Activated CD8-positive, alpha-beta memory T cell treated with anti-CD3 and anti-CD28 coated beads, Interleukin-2, amount 50 U/mL, for 1 hour (primary cell): ENCODE data around the gene DDX10.

Experiments used
- DNase-seq: peaks from one replicate; pipeline ENCODE4 v3.0.0-alpha.2; 2020; ENCODE audit errors: extremely low read depth

DDX10 gene

DNA sequence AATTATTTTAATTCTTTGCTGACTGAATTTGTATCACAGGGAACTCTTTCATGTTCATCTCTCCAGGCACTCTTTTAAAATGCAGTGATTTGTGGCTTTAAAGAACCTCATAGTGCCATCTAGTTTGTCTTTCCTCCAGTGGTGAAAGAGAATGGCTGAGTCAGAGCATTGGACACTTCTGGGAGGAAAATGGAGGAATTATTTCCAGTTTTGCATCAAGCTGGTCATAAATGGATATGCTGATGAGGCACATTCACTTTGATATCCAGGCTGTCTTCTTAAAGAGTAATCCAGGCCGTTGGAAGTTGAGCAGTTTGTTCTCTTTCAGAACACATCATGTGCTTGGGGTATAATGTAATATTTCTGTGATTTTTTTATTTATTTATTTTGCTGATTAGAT, 273.7 kb downstream of the DDX10 start:
- no peak for DNase-seq

GRCh38 chr11:108939135-108939534, 274.3 kb downstream of the DDX10 start:
- DNase-seq: no peak

DNA sequence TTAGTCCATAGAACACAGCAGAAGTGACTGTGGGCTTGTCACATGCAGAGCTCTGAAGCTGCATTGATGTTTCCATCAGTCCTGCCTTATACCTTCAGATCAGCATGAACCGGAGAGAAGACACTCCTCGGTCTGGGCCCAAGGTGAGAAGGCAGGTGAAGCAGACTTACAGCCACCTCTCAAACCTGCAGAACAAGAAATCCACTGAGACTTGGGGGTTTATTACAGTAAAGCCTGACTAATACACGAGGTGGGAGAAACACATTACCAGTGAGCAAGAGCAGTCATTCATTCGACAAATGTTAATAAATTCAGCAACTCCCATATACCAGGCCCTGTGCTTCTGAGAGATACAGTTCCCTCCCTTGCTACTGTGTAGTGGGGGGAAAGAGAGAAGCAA, 279.0 kb downstream of the DDX10 start:
- DNase-seq: no peak

DNA sequence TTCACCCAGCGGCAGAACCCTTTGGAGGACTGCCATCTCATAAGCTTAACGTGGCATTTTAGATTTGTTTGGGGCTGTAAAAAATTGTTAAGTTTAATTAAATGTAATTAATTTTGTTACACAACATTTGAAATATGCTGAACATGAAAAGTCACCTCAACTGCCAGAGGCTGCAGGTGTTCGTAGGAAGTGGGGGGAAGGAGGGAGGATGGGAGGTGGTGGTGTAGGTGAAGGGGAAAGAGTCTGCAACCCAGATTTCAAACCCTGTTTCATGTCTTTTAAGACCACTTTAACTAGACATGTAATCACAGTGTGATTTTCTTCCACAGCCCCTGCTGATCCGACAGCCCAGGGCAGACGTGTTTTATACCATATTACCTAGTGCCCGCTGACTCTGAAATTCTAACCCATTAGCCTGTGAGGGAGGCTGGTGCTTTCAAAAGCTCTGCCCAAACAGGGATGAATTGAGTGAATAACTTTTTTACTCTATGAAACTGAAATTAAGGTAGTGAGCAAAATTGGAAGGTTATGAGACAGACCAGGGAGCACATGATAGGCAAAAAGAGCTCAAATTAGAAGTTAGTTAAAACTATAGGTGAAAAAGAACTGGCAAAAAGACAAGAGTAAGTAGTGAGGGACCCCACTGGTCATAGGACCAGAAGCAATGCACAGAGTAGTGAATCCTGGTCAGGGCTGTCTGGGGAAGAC, 279.8 kb downstream of the DDX10 start:
- DNase-seq: no peak

- no peak for DNase-seq
Observed at GRCh38 chr11:108945341-108945740, 280.5 kb downstream of the DDX10 start.

GRCh38 chr11:108947654-108948570, 283.0 kb downstream of the DDX10 start:
- DNase-seq: no peak

- DNase-seq: no peak
Observed at GRCh38 chr11:108958368-108959104, 293.7 kb downstream of the DDX10 start.

- DNase-seq: no peak
Observed at GRCh38 chr11:108959105-108959761, 294.4 kb downstream of the DDX10 start.

DNA sequence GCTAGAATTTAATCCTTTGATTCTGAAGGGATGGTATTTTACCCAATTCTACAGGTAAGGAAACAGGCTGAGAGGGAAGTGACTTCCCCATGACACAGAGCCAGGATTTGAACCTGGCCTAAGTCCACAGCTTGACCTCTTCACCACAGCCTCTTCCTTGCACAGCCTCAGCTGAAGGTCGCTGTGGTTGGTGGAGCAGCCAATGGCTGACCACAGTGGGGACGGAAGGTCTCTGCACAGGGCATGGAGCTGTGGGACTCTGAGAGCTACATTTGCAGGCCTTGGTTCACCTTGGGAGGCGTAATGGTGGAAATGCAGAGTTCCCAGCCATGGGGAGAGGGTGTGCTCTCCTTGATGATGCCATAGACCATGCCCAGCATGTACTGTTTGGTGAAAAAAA, 295.0 kb downstream of the DDX10 start:
- DNase-seq: no peak

GRCh38 chr11:108960501-108960900, 295.6 kb downstream of the DDX10 start:
- no peak for DNase-seq

DNA sequence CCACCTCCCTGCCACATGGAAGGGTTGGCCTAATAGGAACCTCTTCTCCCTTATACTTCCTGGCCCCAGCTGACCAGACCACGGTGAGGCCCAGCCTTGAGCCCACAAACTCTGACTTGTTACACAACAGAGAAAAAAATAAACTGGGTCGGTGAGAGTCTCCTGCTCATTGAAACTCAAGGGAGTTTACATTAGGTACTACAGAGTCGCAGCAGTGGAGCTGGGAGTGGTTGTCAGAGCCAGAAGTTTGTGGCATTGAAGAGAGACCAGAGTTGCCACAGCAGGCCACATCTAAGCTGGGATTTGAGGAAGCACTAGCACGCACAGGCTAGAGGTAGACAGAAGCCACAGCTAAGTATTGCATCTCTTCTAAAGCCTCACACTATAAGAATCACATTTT, 296.2 kb downstream of the DDX10 start:
- no peak for DNase-seq

- no peak for DNase-seq
Observed at GRCh38 chr11:108963118-108963517, 298.2 kb downstream of the DDX10 start.

DNA sequence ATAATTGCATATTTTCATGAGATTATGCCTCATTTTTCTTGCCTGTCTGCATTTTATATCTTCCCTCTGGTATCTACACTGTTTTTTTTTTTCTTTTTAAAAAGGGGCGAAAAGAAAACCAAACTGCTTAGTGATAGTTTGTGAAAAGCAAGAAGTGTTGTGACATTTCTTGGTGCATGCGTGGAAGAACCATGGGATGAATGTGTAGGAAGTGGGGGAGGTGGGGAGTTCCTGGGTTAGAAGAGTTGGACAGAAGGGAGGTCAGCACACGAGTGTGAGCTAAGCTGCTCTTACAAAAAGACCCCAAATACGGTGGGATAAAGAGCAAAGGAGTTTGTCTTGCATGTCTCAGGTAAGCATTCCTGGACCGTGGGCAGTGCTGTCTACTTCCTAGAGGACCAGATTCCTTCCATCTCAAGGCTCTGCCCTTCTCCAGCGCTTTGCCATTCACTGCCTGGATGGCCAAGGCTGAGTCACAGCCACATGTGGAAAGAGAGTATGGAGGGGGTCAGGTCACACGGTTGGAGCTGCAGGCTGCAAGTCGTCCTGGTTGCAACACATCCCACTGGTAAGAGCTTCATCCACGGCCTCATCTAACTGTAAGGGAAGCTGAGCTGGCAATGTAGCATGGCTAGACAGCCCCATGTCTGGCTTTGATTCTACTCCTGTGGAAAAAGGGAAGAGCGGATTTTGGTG, 300.6 kb downstream of the DDX10 start:
- no peak for DNase-seq

GRCh38 chr11:108966206-108966605, 301.3 kb downstream of the DDX10 start:
- DNase-seq: no peak

- no peak for DNase-seq
Observed at GRCh38 chr11:108966978-108967377, 302.1 kb downstream of the DDX10 start.

- DNase-seq: no peak
Observed at GRCh38 chr11:108967571-108967970, 302.7 kb downstream of the DDX10 start.

DNA sequence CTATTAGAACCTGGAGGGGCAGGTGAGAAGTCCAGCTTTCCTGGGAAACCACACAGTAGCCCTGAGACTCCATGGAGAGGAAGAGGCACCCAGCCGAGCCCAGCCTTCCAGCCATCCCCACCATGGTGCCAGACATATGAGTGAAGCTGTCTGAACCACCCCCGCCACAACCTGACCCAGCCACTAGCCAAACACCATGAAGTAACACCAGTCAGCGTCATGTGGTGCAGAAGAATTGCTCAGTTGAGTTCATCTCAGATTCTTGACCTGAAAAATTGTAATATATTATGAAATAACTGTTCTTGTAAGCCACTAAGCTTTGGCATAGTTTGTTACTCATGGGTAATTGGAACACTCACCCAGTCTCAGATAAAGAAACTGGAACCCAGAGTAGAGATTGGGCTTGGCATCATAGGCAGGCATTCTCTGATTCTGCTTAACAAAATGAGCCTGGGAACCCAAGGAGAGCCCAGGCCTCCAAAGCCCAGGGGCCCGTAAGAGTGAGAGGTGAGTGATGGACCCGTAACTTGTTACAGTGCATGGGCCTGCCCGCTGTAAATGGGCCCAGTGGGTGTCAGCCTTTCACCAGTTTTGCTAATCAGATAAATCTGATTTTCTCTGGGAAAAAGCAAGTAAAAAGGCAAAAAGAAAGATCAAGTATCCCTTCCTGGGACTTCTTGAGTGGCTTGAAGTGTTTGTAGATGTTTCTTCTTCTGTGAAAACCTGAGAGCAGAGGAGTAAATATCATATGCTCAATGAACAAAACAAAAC, 305.5 kb downstream of the DDX10 start:
- DNase-seq: no peak

DNA sequence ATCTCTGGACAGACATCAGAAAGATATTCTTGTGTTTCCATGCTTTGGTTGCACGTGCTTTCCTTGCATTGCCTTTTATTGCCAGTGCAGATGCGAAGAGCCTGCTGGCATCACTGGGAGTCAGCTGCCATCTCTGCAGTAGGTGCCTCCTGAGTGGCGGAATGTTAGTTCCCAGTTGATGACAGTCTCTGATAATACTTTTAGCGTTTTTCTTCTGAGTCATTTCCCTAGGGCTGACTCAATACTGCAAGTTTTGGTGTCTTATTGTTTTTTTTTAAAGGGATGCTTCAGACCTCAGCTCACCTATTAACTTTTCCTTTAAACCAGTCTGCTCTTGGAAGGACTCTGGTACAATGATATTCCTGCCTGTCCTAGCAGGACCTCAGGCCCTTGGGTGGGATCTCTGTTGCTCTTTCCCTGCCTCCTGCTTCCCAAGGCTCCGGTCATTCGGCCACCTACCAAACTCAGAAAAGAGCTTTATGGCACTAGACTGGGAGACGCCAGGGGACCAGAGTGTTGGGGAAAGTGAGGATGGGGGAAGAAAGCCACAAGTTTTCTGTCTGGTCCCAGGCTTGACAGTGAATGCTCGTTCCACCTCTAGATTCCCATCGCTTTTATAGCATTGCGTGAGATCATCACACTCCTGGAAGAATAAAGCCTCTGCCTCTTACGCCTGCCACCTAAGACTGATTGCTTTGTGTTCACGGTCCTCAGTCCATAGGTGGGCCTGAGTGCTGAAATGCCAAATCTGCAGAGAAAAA, 308.7 kb downstream of the DDX10 start:
- DNase-seq: no peak

- DNase-seq: no peak
Observed at GRCh38 chr11:108975026-108975425, 310.2 kb downstream of the DDX10 start.

GRCh38 chr11:108975641-108976071, 310.8 kb downstream of the DDX10 start:
- no peak for DNase-seq
